Brain microvascular endothelial cell (primary cell): ENCODE results near the gene USP11.

Experiments
- DNase-seq: peaks from one replicate; pipeline ENCODE4 v3.0.0-alpha.2; 2020
- H3K27ac ChIP-seq: fragments of 250-450 bp; sonication (Bioruptor Pico); 2 replicates; pipeline ENCODE4 v1.5.1; 2020; ENCODE audit warnings: mild to moderate bottlenecking, moderate library complexity
- H3K27me3 ChIP-seq: fragments of 250-450 bp; sonication (Bioruptor Pico); replicated peaks from 2 replicates; pipeline ENCODE4 v1.5.1; 2020; ENCODE audit warnings: mild to moderate bottlenecking
- H3K36me3 ChIP-seq: fragments of 250-450 bp; sonication (Bioruptor Pico); replicated peaks from 2 replicates; pipeline ENCODE4 v1.5.1; 2020; ENCODE audit warnings: mild to moderate bottlenecking
- H3K4me3 ChIP-seq: 2 replicates; pipeline ENCODE4 v1.5.1; 2011; ENCODE audit warnings: low read depth, mild to moderate bottlenecking, control low read depth, low read length, moderate library complexity
- CTCF ChIP-seq: IDR thresholded peaks from 2 replicates; pipeline ENCODE4 v1.5.1; 2011; ENCODE audit warnings: low read depth, mild to moderate bottlenecking, moderate library complexity, low read length, control low read depth, inconsistent platforms; ENCODE audit errors: missing control alignments
- in situ Hi-C: cut with HindIII; loops from 2 replicates; pipeline ENCODE4 v1.10.0; 2017; ENCODE audit warnings: low sequenced_read_pairs, low pct_ligation_motif_present

USP11 gene

GRCh38 chrX:47206316-47206715 lies 26.5 kb upstream of the USP11 start:
- in situ Hi-C loops: no loop called here
- peaks cover 99% of the 10 kb centered on the region for H3K36me3 ChIP-seq
- H3K27ac ChIP-seq: no peak overlapping the region
- no peak for TF ChIP-seq CTCF
- no peaks in the 10 kb centered on the region for H3K27me3 ChIP-seq
- DNase-seq: no peak
- no peak overlapping the region for H3K4me3 ChIP-seq

- Histone ChIP-seq H3K27ac (no peak overlapping the region), H3K4me3 (no peak overlapping the region), H3K27me3 (no peaks in the 10 kb centered on the region), H3K36me3 (peaks cover 98% of the 10 kb centered on the region)
- in situ Hi-C loops: no loop called here
- no peak for DNase-seq
- TF ChIP-seq CTCF: no peak
Measured at GRCh38 chrX:47208108-47208507, 24.7 kb upstream of the USP11 start.

GRCh38 chrX:47209508-47210238 lies 23.1 kb upstream of the USP11 start:
- H3K27ac ChIP-seq: no peak overlapping the region
- no peak for DNase-seq
- H3K4me3 ChIP-seq: no peak overlapping the region
- in situ Hi-C loops: no loop called here
- peaks cover 96% of the 10 kb centered on the region for H3K36me3 ChIP-seq
- no peaks in the 10 kb centered on the region for H3K27me3 ChIP-seq
- no peak for TF ChIP-seq CTCF

GRCh38 chrX:47210661-47211425 lies 22.0 kb upstream of the USP11 start:
- no peak for TF ChIP-seq CTCF
- no peak overlapping the region for H3K27ac ChIP-seq
- H3K4me3 ChIP-seq: no peak overlapping the region
- peaks cover 96% of the 10 kb centered on the region for H3K36me3 ChIP-seq
- in situ Hi-C loops: no loop called here
- H3K27me3 ChIP-seq: no peaks in the 10 kb centered on the region
- DNase-seq: no peak

- Histone ChIP-seq H3K27me3 (no peaks in the 10 kb centered on the region), H3K4me3 (no peak overlapping the region), H3K27ac (no peak overlapping the region), H3K36me3 (peaks cover 87% of the 10 kb centered on the region)
- in situ Hi-C loops: no loop called here
- TF ChIP-seq CTCF: no peak
- no peak for DNase-seq
Measured at GRCh38 chrX:47212381-47213293, 20.2 kb upstream of the USP11 start.
